ENCODE measurements around the gene DGKG. TPM values are rescaled to one million over a fixed set of nuclear protein-coding genes. Genes with fewer than 3 reads are reported as not detected.

Gene DGKG
- total and polyA plus RNA-seq, 7 donors, result 0.60 to 30.7 (median 6.1) TPM

- no peak for DNase-seq
- no peaks in the 10 kb centered on the region for H3K27me3 ChIP-seq
- H3K27ac ChIP-seq, result no peak overlapping the region
- no peak for TF ChIP-seq CTCF (IDR thresholded peaks at IDR 0.05)
- TF ChIP-seq POLR2AphosphoS5 (IDR thresholded peaks at IDR 0.05), result no peak
- no peak for TF ChIP-seq EP300 (IDR thresholded peaks at IDR 0.05)
- no peak for TF ChIP-seq POLR2A (IDR thresholded peaks at IDR 0.05)
- intact Hi-C loops (cut with DNase I), result no loop called here
- no peaks in the 10 kb centered on the region for H3K9me3 ChIP-seq
- peaks cover 0 to 12% (median 11%) of the 10 kb centered on the region in 4 donors for H3K4me1 ChIP-seq
- H3K4me3 ChIP-seq, result no peak overlapping the region
- 33 to 64% methylated on average over 6 of the region's 6 CpGs for WGBS, 2 donors
- H3K36me3 ChIP-seq, result peaks cover 0 to 6% (median 0%) of the 10 kb centered on the region in 4 donors
These were observed 181.0 kb downstream of the DGKG start for GRCh38 chr3:186180891-186181481.

GRCh38 chr3:186180151-186180550 is 181.9 kb downstream of the DGKG start:
- Histone ChIP-seq H3K27ac (no peak overlapping the region), H3K27me3 (no peaks in the 10 kb centered on the region), H3K9me3 (no peaks in the 10 kb centered on the region), H3K4me1 (peaks cover 0 to 17% (median 14%) of the 10 kb centered on the region in 4 donors), H3K4me3 (no peak overlapping the region), H3K36me3 (peaks cover 0 to 6% (median 0%) of the 10 kb centered on the region in 4 donors)
- intact Hi-C loops (cut with DNase I), result no loop called here
- 81 to 88% methylated on average over 5 of the region's 5 CpGs for WGBS, 2 donors
- DNase-seq, result no peak
- TF ChIP-seq CTCF (IDR thresholded peaks at IDR 0.05) (no peak), EP300 (IDR thresholded peaks at IDR 0.05) (no peak), POLR2A (IDR thresholded peaks at IDR 0.05) (no peak), POLR2AphosphoS5 (IDR thresholded peaks at IDR 0.05) (no peak)

GRCh38 chr3:186178412-186178811 is 183.6 kb downstream of the DGKG start:
- Histone ChIP-seq H3K36me3 (peaks cover 0 to 6% (median 0%) of the 10 kb centered on the region in 4 donors), H3K4me3 (no peak overlapping the region), H3K9me3 (no peaks in the 10 kb centered on the region), H3K4me1 (peaks cover 0 to 17% (median 14%) of the 10 kb centered on the region in 4 donors), H3K27ac (no peak overlapping the region), H3K27me3 (no peaks in the 10 kb centered on the region)
- intact Hi-C loops (cut with DNase I), result no loop called here
- 91 to 94% methylated on average over 4 of the region's 4 CpGs for WGBS, 2 donors
- DNase-seq, result no peak
- TF ChIP-seq CTCF (IDR thresholded peaks at IDR 0.05) (no peak), EP300 (IDR thresholded peaks at IDR 0.05) (no peak)

GRCh38 chr3:186176373-186176990 is 185.6 kb downstream of the DGKG start:
- WGBS, 2 donors, result 21 to 58% methylated on average over 6 of the region's 6 CpGs
- no peak for DNase-seq
- Histone ChIP-seq H3K27me3 (no peaks in the 10 kb centered on the region), H3K9me3 (no peaks in the 10 kb centered on the region), H3K27ac (peak overlapping the region in 1 of 4 donors; percentile 38), H3K36me3 (peaks cover 0 to 6% (median 0%) of the 10 kb centered on the region in 4 donors), H3K4me1 (peaks cover 0 to 17% (median 14%) of the 10 kb centered on the region in 4 donors), H3K4me3 (no peak overlapping the region)
- TF ChIP-seq EP300 (IDR thresholded peaks at IDR 0.05), result no peak
- no peak for TF ChIP-seq POLR2A (IDR thresholded peaks at IDR 0.05)
- TF ChIP-seq POLR2AphosphoS5 (IDR thresholded peaks at IDR 0.05), result no peak
- no peak for TF ChIP-seq CTCF (IDR thresholded peaks at IDR 0.05)
- intact Hi-C loops (cut with DNase I), result no loop called here
